ENCODE measurements around the gene SLCO3A1.

The SLCO3A1 gene

DNA sequence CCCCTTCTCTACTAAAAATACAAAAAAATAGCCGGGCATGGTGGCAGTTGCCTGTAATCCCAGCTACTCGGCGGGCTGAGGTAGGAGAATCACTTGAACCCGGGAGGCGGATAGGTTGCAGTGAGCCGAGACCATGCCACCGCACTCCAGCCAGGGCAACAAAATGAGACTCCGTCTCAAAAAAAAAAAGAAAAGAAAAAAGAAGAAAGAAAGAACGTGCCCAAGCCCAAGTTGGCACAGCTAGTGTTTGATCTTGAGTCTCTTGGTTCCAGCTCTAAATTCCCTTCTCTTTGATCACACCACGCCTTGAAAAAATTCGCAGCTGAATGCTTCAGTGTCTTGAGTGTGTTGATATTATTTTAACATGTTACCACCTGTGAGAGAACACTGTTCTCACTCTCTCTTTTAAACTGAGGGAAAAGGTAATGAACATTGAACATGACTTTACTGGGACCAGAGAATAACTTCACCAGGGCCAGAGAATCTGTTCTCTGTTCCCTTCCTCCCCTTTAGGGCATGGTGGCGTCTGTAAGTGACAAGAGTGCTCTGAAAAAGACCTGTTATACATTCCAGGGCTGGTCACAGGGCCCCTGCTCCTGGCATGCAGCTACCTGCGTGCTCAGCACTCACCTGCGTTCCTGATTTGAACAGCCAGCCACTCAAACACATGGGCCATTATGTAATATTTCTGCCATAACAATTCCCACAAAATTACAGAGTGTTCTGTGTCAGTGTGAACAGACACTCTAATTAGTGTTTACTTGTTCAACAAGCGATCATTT, 19.0 kb downstream of the SLCO3A1 start:
- no peaks in the 10 kb centered on the region for H3K27me3 ChIP-seq (ENCODE audit: control insufficient read depth in 1 of 2, insufficient read depth in 2 of 2, low read length in 2 of 2)
- H3K27ac ChIP-seq (ENCODE audit: low read depth, low read length), result no peak overlapping the region
- H3K9me3 ChIP-seq (ENCODE audit: low read length), result no peaks in the 10 kb centered on the region
- no peaks in the 10 kb centered on the region for H3K36me3 ChIP-seq (ENCODE audit: insufficient read depth, low read length)
- no peaks in the 10 kb centered on the region for H3K4me1 ChIP-seq (ENCODE audit: insufficient read depth, low read length)
- no peak overlapping the region for H3K9ac ChIP-seq (ENCODE audit: low read length)
- no peak overlapping the region for H3K4me3 ChIP-seq (ENCODE audit: low read depth in 1 of 2, low read length in 2 of 2)

GRCh38 chr15:91873138-91873536, 19.6 kb downstream of the SLCO3A1 start:
- H3K9me3 ChIP-seq (ENCODE audit: low read length), result no peaks in the 10 kb centered on the region
- no peaks in the 10 kb centered on the region for H3K36me3 ChIP-seq (ENCODE audit: insufficient read depth, low read length)
- H3K27me3 ChIP-seq (ENCODE audit: control insufficient read depth in 1 of 2, insufficient read depth in 2 of 2, low read length in 2 of 2), result no peaks in the 10 kb centered on the region
- no peak overlapping the region for H3K27ac ChIP-seq (ENCODE audit: low read depth, low read length)
- H3K4me1 ChIP-seq (ENCODE audit: insufficient read depth, low read length), result no peaks in the 10 kb centered on the region
- H3K9ac ChIP-seq (ENCODE audit: low read length), result no peak overlapping the region
- no peak overlapping the region for H3K4me3 ChIP-seq (ENCODE audit: low read depth in 1 of 2, low read length in 2 of 2)

- H3K9me3 ChIP-seq (ENCODE audit: low read length), result no peaks in the 10 kb centered on the region
- no peaks in the 10 kb centered on the region for H3K27me3 ChIP-seq (ENCODE audit: control insufficient read depth in 1 of 2, insufficient read depth in 2 of 2, low read length in 2 of 2)
- H3K36me3 ChIP-seq (ENCODE audit: insufficient read depth, low read length), result no peaks in the 10 kb centered on the region
- H3K4me1 ChIP-seq (ENCODE audit: insufficient read depth, low read length), result no peaks in the 10 kb centered on the region
- no peak overlapping the region for H3K4me3 ChIP-seq (ENCODE audit: low read depth in 1 of 2, low read length in 2 of 2)
- no peak overlapping the region for H3K9ac ChIP-seq (ENCODE audit: low read length)
- no peak overlapping the region for H3K27ac ChIP-seq (ENCODE audit: low read depth, low read length)
Measured at GRCh38 chr15:91874171-91874570, 20.7 kb downstream of the SLCO3A1 start.

- Histone ChIP-seq H3K9ac (ENCODE audit: low read length) (no peak overlapping the region), H3K36me3 (ENCODE audit: insufficient read depth, low read length) (no peaks in the 10 kb centered on the region), H3K9me3 (ENCODE audit: low read length) (no peaks in the 10 kb centered on the region), H3K4me1 (ENCODE audit: insufficient read depth, low read length) (no peaks in the 10 kb centered on the region), H3K27me3 (ENCODE audit: control insufficient read depth in 1 of 2, insufficient read depth in 2 of 2, low read length in 2 of 2) (no peaks in the 10 kb centered on the region), H3K4me3 (ENCODE audit: low read depth in 1 of 2, low read length in 2 of 2) (no peak overlapping the region), H3K27ac (ENCODE audit: low read depth, low read length) (no peak overlapping the region)
Measured at GRCh38 chr15:91874992-91875660, 21.6 kb downstream of the SLCO3A1 start.

DNA sequence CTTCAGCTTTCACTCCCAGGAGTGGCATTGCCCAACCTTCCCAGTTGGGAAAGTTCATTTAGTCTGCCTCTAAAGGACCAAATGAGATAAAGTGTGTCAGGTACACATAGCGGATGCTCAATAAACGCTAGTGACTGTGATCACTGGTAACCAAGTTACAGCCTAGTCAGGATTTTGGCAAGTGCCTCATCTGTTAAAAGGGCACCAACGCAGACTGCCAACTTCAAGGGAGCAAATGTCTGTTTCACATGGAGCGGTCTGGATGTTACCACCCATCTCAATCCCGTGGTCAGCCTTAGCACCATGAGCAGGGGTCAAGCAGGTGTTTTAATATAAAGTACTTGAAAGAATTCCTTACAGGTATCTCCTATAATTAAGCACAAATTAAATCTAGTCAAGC, 22.7 kb downstream of the SLCO3A1 start:
- Histone ChIP-seq H3K27me3 (ENCODE audit: control insufficient read depth in 1 of 2, insufficient read depth in 2 of 2, low read length in 2 of 2) (no peaks in the 10 kb centered on the region), H3K9ac (ENCODE audit: low read length) (no peak overlapping the region), H3K4me3 (ENCODE audit: low read depth in 1 of 2, low read length in 2 of 2) (no peak overlapping the region), H3K36me3 (ENCODE audit: insufficient read depth, low read length) (no peaks in the 10 kb centered on the region), H3K4me1 (ENCODE audit: insufficient read depth, low read length) (no peaks in the 10 kb centered on the region), H3K27ac (ENCODE audit: low read depth, low read length) (no peak overlapping the region), H3K9me3 (ENCODE audit: low read length) (no peaks in the 10 kb centered on the region)

DNA sequence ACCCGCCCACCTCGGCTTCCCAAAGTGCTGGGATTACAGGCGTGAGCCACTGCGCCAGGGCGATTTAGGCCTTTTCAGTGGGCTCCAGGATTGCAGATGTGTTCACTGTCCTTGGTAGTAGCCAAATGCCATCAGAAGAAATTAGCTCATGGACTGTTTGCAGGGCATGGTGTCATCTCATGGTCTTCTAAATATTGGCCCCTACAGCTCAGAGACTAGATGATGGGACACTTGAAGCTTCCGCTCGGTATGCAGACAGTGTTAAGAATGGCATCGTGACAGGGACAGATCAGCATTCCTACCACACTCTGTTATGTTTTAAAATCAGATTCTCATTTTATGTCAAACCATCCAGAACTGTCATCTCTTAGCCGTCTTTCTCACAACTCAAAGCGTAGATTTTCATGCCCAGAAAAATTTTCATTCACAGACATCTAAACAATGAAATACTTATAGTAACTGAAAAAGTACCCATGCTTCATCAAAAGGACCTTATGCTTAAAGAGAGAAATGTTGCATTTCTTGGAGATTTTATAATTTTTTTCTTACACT, 24.9 kb downstream of the SLCO3A1 start:
- H3K9me3 ChIP-seq (ENCODE audit: low read length), result no peaks in the 10 kb centered on the region
- no peaks in the 10 kb centered on the region for H3K27me3 ChIP-seq (ENCODE audit: control insufficient read depth in 1 of 2, insufficient read depth in 2 of 2, low read length in 2 of 2)
- H3K4me1 ChIP-seq (ENCODE audit: insufficient read depth, low read length), result peaks cover 3% of the 10 kb centered on the region
- H3K9ac ChIP-seq (ENCODE audit: low read length), result no peak overlapping the region
- no peak overlapping the region for H3K27ac ChIP-seq (ENCODE audit: low read depth, low read length)
- H3K4me3 ChIP-seq (ENCODE audit: low read depth in 1 of 2, low read length in 2 of 2), result no peak overlapping the region
- no peaks in the 10 kb centered on the region for H3K36me3 ChIP-seq (ENCODE audit: insufficient read depth, low read length)

- no peak overlapping the region for H3K27ac ChIP-seq (ENCODE audit: low read depth, low read length)
- H3K27me3 ChIP-seq (ENCODE audit: control insufficient read depth in 1 of 2, insufficient read depth in 2 of 2, low read length in 2 of 2), result no peaks in the 10 kb centered on the region
- H3K9me3 ChIP-seq (ENCODE audit: low read length), result no peaks in the 10 kb centered on the region
- H3K9ac ChIP-seq (ENCODE audit: low read length), result no peak overlapping the region
- no peak overlapping the region for H3K4me3 ChIP-seq (ENCODE audit: low read depth in 1 of 2, low read length in 2 of 2)
- H3K4me1 ChIP-seq (ENCODE audit: insufficient read depth, low read length), result peaks cover 4% of the 10 kb centered on the region
- no peaks in the 10 kb centered on the region for H3K36me3 ChIP-seq (ENCODE audit: insufficient read depth, low read length)
Measured at GRCh38 chr15:91879158-91879557, 25.6 kb downstream of the SLCO3A1 start.

GRCh38 chr15:91880373-91880772, 26.9 kb downstream of the SLCO3A1 start:
- Histone ChIP-seq H3K9me3 (ENCODE audit: low read length) (no peaks in the 10 kb centered on the region), H3K4me1 (ENCODE audit: insufficient read depth, low read length) (peaks cover 4% of the 10 kb centered on the region), H3K27me3 (ENCODE audit: control insufficient read depth in 1 of 2, insufficient read depth in 2 of 2, low read length in 2 of 2) (no peaks in the 10 kb centered on the region), H3K4me3 (ENCODE audit: low read depth in 1 of 2, low read length in 2 of 2) (no peak overlapping the region), H3K9ac (ENCODE audit: low read length) (no peak overlapping the region), H3K27ac (ENCODE audit: low read depth, low read length) (no peak overlapping the region), H3K36me3 (ENCODE audit: insufficient read depth, low read length) (no peaks in the 10 kb centered on the region)

- Histone ChIP-seq H3K4me3 (ENCODE audit: low read depth in 1 of 2, low read length in 2 of 2) (no peak overlapping the region), H3K4me1 (ENCODE audit: insufficient read depth, low read length) (peaks cover 4% of the 10 kb centered on the region), H3K36me3 (ENCODE audit: insufficient read depth, low read length) (no peaks in the 10 kb centered on the region), H3K27ac (ENCODE audit: low read depth, low read length) (no peak overlapping the region), H3K27me3 (ENCODE audit: control insufficient read depth in 1 of 2, insufficient read depth in 2 of 2, low read length in 2 of 2) (no peaks in the 10 kb centered on the region), H3K9me3 (ENCODE audit: low read length) (no peaks in the 10 kb centered on the region), H3K9ac (ENCODE audit: low read length) (no peak overlapping the region)
Measured at GRCh38 chr15:91881569-91882297, 28.2 kb downstream of the SLCO3A1 start.

DNA sequence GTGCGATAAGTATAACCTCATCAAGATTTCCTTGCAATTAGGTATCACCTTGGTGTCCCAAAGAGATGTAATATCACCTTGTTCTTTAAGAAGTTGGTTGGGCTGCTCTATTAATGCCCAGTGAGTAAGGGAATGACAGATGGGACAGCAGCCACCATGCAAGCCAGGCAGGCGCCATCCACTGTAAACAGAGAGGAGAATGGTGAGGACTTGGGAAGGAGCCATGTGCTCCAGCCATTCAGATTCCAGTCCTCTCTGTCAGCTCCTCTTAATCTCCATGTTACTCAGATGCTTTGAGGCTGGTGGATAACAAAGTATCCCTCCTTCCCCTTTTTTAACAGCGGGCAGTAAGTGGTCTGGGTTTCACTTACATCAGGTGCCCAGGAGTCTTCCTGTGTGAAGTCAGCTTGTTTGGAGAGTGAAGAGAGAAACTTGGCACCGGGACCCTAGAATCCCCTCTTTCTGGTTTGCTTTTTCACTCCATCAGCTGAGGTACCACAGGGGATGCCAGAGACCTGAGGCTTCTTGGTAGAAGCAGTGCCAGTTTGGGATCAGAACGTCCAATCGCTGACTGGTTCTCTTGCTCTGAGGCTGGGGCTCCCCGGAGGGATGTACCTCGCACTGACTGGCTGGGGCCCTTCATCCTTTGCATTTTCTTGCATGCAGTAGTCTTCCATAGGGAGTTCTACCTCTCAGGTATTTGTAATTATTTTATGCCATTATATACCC, 29.5 kb downstream of the SLCO3A1 start:
- no peaks in the 10 kb centered on the region for H3K9me3 ChIP-seq (ENCODE audit: low read length)
- H3K36me3 ChIP-seq (ENCODE audit: insufficient read depth, low read length), result no peaks in the 10 kb centered on the region
- H3K27ac ChIP-seq (ENCODE audit: low read depth, low read length), result no peak overlapping the region
- no peak overlapping the region for H3K4me3 ChIP-seq (ENCODE audit: low read depth in 1 of 2, low read length in 2 of 2)
- H3K4me1 ChIP-seq (ENCODE audit: insufficient read depth, low read length), result peaks cover 10% of the 10 kb centered on the region
- no peak overlapping the region for H3K9ac ChIP-seq (ENCODE audit: low read length)
- no peaks in the 10 kb centered on the region for H3K27me3 ChIP-seq (ENCODE audit: control insufficient read depth in 1 of 2, insufficient read depth in 2 of 2, low read length in 2 of 2)

- H3K9me3 ChIP-seq (ENCODE audit: low read length), result no peaks in the 10 kb centered on the region
- no peak overlapping the region for H3K27ac ChIP-seq (ENCODE audit: low read depth, low read length)
- no peaks in the 10 kb centered on the region for H3K36me3 ChIP-seq (ENCODE audit: insufficient read depth, low read length)
- H3K4me3 ChIP-seq (ENCODE audit: low read depth in 1 of 2, low read length in 2 of 2), result no peak overlapping the region
- no peaks in the 10 kb centered on the region for H3K27me3 ChIP-seq (ENCODE audit: control insufficient read depth in 1 of 2, insufficient read depth in 2 of 2, low read length in 2 of 2)
- H3K4me1 ChIP-seq (ENCODE audit: insufficient read depth, low read length), result peaks cover 11% of the 10 kb centered on the region
- no peak overlapping the region for H3K9ac ChIP-seq (ENCODE audit: low read length)
Measured at GRCh38 chr15:91884606-91885005, 31.1 kb downstream of the SLCO3A1 start.
